DMS53 treated with DMSO at 0.1 percent for 48 hours (cell line): ENCODE results near the gene ATPAF1.
"Not testable (repeated sequence)": the region's sequence is repeated elsewhere in the genome, so short reads cannot be mapped to it uniquely, and the experiment has no call there.

Experiments
- DNase-seq: peaks from one replicate; lab custom pipeline; 2025; ENCODE audit not compliant: unreplicated experiment; lab: John Stamatoyannopoulos, UW

Gene ATPAF1

GRCh38 chr1:46651152-46651551 lies 17.0 kb downstream of the ATPAF1 start:
- not testable (repeated sequence) for DNase-seq

DNA sequence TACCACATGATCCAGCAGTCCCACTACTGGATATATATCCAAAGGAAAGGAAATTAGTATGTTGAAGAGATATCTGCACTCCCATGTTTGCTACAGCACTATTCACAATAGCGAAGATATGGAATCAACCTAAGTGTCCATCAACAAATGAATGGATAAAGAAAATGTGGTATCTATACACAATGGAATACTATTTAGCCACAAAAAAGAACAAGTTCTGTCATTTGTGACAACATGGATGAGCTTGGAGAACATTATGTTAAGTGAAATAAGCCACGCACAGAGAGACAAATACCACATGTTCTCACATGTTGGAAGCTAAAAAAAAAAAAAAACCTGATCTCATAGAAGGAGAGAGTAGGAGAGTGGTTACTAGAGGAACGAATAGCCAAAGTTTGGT lies 17.7 kb downstream of the ATPAF1 start:
- DNase-seq: no peak

DNA sequence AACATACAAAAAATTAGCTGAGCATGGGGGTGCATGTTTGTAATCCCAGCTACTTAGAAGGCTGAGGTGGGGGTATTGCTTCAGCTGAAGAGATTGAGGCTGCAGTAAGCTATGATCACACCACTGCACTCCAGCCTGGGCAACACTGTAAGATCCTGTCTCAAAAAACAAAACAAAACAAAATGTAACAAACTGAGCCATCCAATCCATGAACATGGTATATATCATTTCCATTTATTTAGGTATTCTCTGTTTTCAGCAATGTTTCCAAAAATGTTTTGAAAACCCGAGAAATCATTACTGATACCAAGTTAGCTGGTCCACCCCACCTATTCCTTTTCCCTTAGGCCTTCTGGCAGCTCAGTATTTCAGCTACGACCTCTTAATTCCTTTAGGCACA lies 18.4 kb downstream of the ATPAF1 start:
- DNase-seq: no peak

- DNase-seq: no peak
Measured at GRCh38 chr1:46647611-46648010, 20.6 kb downstream of the ATPAF1 start.

GRCh38 chr1:46646844-46647243 lies 21.3 kb downstream of the ATPAF1 start:
- DNase-seq: no peak

GRCh38 chr1:46646331-46646730 lies 21.8 kb downstream of the ATPAF1 start:
- DNase-seq: no peak

GRCh38 chr1:46645815-46646214 lies 22.3 kb downstream of the ATPAF1 start:
- DNase-seq: no peak

GRCh38 chr1:46643368-46643775 lies 24.8 kb downstream of the ATPAF1 start:
- peak; percentile 90 for DNase-seq

DNA sequence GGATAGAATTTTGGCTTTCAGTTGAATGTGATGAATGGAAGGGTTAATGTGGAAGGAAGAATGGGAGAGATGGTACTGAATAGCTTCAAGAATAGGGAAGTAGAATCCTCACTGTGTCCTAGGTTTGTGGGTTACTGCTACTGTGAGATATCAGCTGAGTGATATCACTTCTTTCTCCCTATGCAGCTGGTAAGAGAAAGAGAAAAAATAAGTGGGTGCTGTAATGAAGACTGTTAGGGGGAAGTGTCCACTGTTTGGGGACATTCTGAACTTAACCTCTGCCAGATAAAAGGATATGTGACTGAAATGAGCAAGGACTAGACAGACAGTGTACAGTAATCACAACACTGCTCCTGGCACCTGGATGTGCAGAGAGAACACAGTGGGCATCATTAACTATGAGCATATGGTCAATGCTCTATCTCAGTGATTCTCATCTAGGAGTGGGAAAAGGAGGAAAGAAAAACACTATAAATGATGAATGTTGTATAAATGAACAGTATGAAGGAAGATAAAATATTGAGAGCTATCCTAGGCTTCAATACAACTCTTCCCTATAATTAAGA lies 26.0 kb downstream of the ATPAF1 start:
- no peak for DNase-seq

GRCh38 chr1:46639547-46639946 lies 28.6 kb downstream of the ATPAF1 start:
- no peak for DNase-seq

- DNase-seq: no peak
Measured at GRCh38 chr1:46638921-46639320, 29.2 kb downstream of the ATPAF1 start.

- no peak for DNase-seq
Measured at GRCh38 chr1:46637444-46638083, 30.6 kb downstream of the ATPAF1 start.

DNA sequence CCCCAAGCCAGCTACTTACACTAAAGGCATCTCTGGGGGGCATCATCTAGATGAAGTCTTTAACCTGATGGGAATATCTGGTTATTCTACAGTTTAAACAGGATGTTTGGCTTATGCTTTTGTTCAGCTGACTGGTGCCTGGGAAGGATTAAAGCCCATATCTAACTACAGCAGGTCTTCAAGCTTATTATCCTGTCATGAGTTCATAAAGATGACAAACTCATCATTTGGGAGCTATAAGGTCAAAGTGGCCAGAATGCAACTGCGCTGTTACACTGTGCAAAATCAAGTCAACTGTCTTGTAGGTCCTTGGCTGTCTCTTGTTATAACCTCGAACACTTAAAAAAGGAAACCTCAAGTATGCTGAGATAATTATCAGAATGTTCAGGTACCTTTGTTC lies 33.0 kb downstream of the ATPAF1 start:
- no peak for DNase-seq

GRCh38 chr1:46630719-46631118 lies 37.4 kb downstream of the ATPAF1 start:
- DNase-seq: no peak

DNA sequence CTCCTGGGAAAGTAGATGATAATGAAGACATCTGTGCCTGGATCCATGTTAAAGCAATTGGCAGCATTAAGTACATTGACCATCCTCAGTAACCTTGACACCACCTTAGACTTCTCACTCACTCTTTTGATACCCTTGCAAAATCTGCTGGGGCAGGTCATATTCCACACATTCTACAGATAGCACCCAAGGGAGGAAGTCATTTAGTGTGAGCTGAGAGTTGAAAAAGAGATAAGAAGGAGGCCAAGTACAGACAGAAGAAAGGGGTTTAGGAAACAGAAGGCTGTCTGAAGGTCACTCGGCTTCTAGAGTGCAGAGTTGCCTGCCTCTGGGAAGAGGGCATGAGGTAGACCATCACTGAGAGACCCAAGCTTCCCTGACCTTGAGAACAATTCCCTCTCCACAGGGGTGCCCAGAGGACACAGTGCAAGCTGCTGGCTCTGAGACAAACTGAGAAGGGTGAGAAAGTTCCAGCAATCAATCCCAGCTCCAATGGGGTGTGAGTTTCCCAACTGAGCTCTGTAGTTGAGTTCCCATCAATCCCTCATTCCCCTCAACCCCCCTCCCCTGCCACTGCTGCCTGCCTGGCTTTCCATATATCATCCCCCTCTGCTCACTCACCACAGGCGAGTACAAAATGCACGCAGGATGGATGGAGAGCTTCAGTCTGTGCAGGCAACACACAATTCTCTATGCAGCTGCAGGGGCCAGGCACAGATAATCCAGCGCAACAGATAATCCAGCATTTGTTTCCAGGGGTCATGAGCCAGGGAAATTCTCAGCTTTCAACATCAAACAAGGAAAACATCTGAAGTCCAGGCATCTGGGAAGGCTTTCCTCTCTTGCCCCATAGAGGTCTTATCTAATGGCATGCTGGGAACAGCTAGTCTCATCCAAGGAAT lies 44.2 kb downstream of the ATPAF1 start:
- no peak for DNase-seq

- peak; percentile 63 for DNase-seq
Measured at GRCh38 chr1:46622344-46622743, 45.8 kb downstream of the ATPAF1 start.

GRCh38 chr1:46621930-46622329 lies 46.2 kb downstream of the ATPAF1 start:
- no peak for DNase-seq

DNA sequence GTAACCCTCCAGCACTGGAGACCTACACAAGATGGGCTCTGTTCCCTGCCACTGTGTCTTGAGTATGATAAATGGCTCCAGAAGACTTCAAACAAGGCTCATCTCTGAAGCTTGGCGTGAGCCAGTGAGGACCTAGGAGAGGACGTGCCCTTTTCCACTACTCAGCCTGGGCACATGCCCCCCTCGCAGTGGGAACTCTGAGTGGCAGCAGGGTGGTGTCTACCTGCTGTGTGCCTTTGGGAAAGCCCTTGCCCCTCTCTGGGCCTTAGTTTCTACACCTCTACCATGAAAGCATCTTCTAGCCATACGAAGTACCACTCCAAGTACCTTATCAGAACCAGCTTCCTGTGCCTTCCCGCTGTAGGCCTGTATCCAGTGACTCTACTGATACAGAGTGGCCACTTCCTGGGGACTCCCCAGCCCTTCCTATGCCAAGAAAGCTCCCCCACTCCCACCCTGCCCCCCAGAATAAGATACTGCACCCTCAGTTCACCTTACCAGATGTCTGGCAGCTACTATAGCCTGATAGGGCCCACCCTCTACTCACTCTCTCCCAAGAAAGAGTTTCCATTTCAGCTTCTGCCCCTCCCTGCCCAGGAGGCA lies 48.4 kb downstream of the ATPAF1 start:
- DNase-seq: no peak

GRCh38 chr1:46618754-46619415 lies 49.3 kb downstream of the ATPAF1 start:
- no peak for DNase-seq

- DNase-seq: no peak
Measured at GRCh38 chr1:46617833-46618232, 50.3 kb downstream of the ATPAF1 start.

DNA sequence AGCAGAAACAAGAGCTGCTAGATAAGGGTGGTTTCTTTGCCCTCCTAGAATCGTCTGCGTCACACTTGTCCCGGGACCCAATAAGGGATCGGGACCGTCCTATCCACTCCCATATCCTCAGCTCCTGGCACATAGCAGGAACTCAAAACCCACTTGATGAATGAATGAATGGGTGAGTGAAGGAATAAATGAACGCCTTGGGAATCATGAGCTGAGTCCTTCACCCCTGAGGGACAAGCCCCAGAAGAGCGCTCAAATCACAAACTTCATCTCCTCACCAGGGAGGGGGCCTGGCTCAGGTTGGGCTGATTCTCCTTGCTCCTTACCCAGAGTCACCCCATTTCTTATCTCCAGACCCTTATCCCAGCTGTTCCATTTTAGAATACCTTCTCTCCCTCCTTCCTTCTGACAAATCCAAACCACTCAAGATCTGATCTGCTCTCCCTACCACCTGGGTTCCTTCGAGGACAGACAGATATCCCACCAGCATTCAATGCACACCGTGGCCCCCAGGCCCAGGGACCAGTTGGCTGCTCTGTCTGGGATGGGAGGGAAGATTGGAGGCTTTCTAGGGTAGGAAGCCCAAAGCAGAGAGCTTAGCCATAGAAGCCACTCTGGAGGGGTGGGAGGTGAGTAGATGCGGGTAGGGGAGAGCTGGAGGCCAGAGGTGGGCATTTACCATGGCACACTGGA lies 50.9 kb downstream of the ATPAF1 start:
- no peak for DNase-seq
